Measurements from ENCODE around the gene LCE1E.

LCE1E gene, protein sequence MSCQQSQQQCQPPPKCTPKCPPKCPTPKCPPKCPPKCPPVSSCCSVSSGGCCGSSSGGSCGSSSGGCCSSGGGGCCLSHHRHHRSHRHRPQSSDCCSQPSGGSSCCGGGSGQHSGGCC

DNA sequence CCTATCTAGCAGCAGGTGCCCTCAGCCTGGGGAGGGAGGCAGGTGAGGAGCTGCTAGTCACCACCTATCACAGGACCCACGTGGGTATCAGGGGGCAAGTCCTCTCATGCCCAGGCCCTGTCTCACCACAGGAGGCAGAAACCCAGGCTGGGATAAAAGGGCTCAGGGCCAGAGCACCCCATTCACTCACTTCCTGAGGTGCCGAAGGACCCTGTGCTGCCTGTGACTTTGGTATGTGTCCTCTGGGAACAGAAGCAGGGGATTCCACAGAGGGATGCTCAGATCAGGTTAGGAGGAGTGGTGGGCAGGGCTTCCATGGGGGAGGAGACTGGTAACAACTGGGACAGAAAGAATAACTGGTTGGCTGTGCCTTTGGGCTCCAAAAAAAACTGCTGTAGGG, at the start of gene LCE1E:
Gene LCE1E (plus strand): TSS at position 181 of the 400 bp plus-strand sequence. CDS start 1,043 bp downstream, outside the sequence.
- no peak for DNase-seq
- in situ Hi-C loops (cut with HindIII; ENCODE audit: low pct_ligation_motif_present, low sequenced_read_pairs): no loop called here
- no peak within 1 kb of the TSS for H3K27ac ChIP-seq
- TF ChIP-seq, protein P1, sequence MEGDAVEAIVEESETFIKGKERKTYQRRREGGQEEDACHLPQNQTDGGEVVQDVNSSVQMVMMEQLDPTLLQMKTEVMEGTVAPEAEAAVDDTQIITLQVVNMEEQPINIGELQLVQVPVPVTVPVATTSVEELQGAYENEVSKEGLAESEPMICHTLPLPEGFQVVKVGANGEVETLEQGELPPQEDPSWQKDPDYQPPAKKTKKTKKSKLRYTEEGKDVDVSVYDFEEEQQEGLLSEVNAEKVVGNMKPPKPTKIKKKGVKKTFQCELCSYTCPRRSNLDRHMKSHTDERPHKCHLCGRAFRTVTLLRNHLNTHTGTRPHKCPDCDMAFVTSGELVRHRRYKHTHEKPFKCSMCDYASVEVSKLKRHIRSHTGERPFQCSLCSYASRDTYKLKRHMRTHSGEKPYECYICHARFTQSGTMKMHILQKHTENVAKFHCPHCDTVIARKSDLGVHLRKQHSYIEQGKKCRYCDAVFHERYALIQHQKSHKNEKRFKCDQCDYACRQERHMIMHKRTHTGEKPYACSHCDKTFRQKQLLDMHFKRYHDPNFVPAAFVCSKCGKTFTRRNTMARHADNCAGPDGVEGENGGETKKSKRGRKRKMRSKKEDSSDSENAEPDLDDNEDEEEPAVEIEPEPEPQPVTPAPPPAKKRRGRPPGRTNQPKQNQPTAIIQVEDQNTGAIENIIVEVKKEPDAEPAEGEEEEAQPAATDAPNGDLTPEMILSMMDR (IDR thresholded peaks at IDR 0.05; ENCODE audit: low read depth, low read length, missing control alignments): no peak
- no peak within 1 kb of the TSS for H3K4me3 ChIP-seq (ENCODE audit: low read depth, low read length)
- no peaks in the 10 kb centered on the region for H3K27me3 ChIP-seq (replicated peaks)
- H3K36me3 ChIP-seq (replicated peaks): no peaks in the 10 kb centered on the region

GRCh38 chr1:152737997-152738396, 48.1 kb upstream of the LCE1E start:
- Histone ChIP-seq H3K27ac (no peak overlapping the region), H3K27me3 (replicated peaks) (no peaks in the 10 kb centered on the region), H3K4me3 (ENCODE audit: low read depth, low read length) (no peak overlapping the region), H3K36me3 (replicated peaks) (no peaks in the 10 kb centered on the region)
- in situ Hi-C loops (cut with HindIII; ENCODE audit: low pct_ligation_motif_present, low sequenced_read_pairs): no loop called here
- TF ChIP-seq, protein P1 (IDR thresholded peaks at IDR 0.05; ENCODE audit: low read depth, low read length, missing control alignments): no peak
- DNase-seq: no peak

DNA sequence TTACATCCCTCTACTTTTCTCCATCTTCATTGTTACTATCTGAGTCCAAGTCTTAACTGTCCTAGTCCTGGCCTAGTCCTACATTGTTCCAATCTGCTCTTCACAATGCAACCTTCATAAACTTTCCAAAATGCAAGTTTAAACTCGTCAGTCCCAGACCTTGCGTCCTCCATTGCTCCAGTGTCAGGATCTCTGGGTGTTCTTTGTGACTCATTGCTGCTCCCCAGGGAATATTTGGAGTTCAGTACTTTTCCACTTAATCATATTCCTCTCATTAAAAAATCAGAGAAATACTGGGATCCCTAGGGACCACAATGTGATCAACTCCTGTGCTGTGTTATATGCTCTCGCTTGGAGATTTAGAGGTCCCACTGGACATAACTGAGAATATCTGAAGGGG, 46.2 kb upstream of the LCE1E start:
- DNase-seq: no peak
- no peaks in the 10 kb centered on the region for H3K27me3 ChIP-seq (replicated peaks)
- H3K27ac ChIP-seq: no peak overlapping the region
- in situ Hi-C loops (cut with HindIII; ENCODE audit: low pct_ligation_motif_present, low sequenced_read_pairs): no loop called here
- no peaks in the 10 kb centered on the region for H3K36me3 ChIP-seq (replicated peaks)
- TF ChIP-seq, protein P1 (IDR thresholded peaks at IDR 0.05; ENCODE audit: low read depth, low read length, missing control alignments): no peak
- no peak overlapping the region for H3K4me3 ChIP-seq (ENCODE audit: low read depth, low read length)

DNA sequence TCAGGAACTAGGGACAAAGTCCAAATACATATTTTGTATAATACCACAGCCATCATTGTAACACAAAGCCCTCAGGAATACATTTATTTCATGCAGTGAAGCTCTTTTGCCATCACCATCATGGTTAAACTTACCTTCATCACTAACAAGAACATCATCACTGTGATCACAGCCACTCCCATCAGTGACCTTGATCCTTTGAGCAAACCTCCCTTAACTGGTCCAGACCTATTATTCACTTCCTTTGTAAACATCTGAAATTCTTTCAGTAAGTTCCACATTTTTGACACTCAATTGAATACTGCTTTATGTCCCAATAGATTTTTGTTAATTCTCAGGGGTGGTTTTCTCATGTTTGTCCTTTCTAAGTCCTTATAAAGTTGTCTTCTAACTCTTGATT, 44.4 kb upstream of the LCE1E start:
- DNase-seq: no peak
- Histone ChIP-seq H3K27ac (no peak overlapping the region), H3K27me3 (replicated peaks) (no peaks in the 10 kb centered on the region), H3K4me3 (ENCODE audit: low read depth, low read length) (no peak overlapping the region), H3K36me3 (replicated peaks) (no peaks in the 10 kb centered on the region)
- in situ Hi-C loops (cut with HindIII; ENCODE audit: low pct_ligation_motif_present, low sequenced_read_pairs): no loop called here
- TF ChIP-seq, protein P1 (IDR thresholded peaks at IDR 0.05; ENCODE audit: low read depth, low read length, missing control alignments): no peak

DNA sequence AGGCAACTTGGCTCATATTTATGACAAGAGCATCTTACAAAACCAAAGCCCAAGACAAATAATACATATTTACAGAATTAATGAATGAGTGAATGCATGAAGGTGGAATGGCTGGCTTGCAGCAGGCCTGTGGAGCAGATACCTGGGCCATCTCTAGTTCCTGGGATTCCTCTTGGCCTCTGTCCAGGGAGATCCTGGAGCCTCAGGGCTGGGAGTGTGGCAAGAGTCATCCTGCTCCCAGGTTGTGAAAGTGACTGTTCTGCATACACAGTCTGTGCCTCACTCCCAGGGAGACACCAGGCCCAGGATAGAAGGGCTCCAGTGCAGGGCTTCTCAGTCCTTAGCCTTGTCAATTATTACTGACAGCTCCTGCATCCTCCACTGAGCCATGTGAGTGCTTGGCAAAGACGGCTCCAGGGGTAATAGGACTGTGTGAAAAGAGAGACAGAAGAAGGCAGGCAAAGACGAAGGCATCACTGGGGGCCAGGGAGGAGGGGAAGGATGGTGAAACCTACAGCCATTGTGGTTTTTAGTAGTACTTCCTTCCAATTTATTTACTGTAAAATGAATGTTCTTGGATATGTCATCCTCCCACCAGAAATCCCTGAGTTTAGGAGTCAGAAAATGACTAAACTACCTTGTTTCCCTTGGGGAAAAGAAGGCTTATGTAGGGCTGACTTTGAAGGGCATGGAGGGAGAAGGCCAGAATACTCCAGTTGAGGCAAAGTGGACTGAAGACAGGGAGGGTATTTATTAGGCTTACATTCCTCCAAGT, 42.5 kb upstream of the LCE1E start:
- Histone ChIP-seq H3K36me3 (replicated peaks) (no peaks in the 10 kb centered on the region), H3K4me3 (ENCODE audit: low read depth, low read length) (no peak overlapping the region), H3K27ac (no peak overlapping the region), H3K27me3 (replicated peaks) (no peaks in the 10 kb centered on the region)
- DNase-seq: no peak
- in situ Hi-C loops (cut with HindIII; ENCODE audit: low pct_ligation_motif_present, low sequenced_read_pairs): no loop called here
- TF ChIP-seq, protein P1 (IDR thresholded peaks at IDR 0.05; ENCODE audit: low read depth, low read length, missing control alignments): no peak

Measured in brain microvascular endothelial cell (primary cell).